Activated T-cell treated with anti-CD3 and anti-CD28 coated beads, Interleukin-2, amount 50 U/mL, for 72 hours (primary cell): ENCODE data around the gene CLDN20. TPM values are rescaled to one million over a fixed set of nuclear protein-coding genes. Genes with fewer than 3 reads are reported as not detected.
A peak's percentile ranks its signal among the peaks of the same experiment; 100 is the strongest.
"Not testable (repeated sequence)": the region's sequence is repeated elsewhere in the genome, so short reads cannot be mapped to it uniquely, and the experiment has no call there.

Source experiments
- ATAC-seq, 2 donors: fragments of 150-1000 bp; cut with Tn5 transposase; replicated peaks in 1 of 2; 2 replicates each; pipeline ENCODE4 v1.10.0; 2021; ENCODE audit warnings: moderate library complexity in 2 of 2, mild to moderate bottlenecking in 1 of 2
- DNase-seq, 2 donors: peaks; one replicate each; pipeline ENCODE4 v3.0.0; 2021 to 2022; ENCODE audit warnings: mixed read lengths in 1 of 2
- H3K27ac Mint-ChIP-seq: one replicate; pipeline ENCODE4 v1.8.0; 2022; ENCODE audit warnings: mild to moderate bottlenecking, moderate library complexity, mixed read lengths
- H3K27me3 Mint-ChIP-seq: one replicate; pipeline ENCODE4 v1.8.0; 2022; ENCODE audit warnings: low read depth, mixed read lengths
- H3K36me3 Mint-ChIP-seq, 2 donors: one replicate each; pipeline ENCODE4 v1.8.0; 2022; ENCODE audit warnings: mixed read lengths in 2 of 2, mild to moderate bottlenecking in 1 of 2; ENCODE audit not compliant: insufficient read depth in 2 of 2
- H3K4me1 Mint-ChIP-seq: one replicate; pipeline ENCODE4 v1.8.0; 2022; ENCODE audit warnings: low read depth, mixed read lengths
- H3K4me3 Mint-ChIP-seq, 2 donors: one replicate each; pipeline ENCODE4 v1.8.0; 2022; ENCODE audit warnings: mild to moderate bottlenecking in 2 of 2, mixed read lengths in 2 of 2, moderate library complexity in 2 of 2
- H3K9me3 Mint-ChIP-seq, 2 donors: one replicate each; pipeline ENCODE4 v1.8.0; 2022; ENCODE audit warnings: mixed read lengths in 2 of 2
- total RNA-seq, 2 donors: library from RNA; stranded (reverse); gene quantifications; one replicate each; pipeline ENCODE4 v1.2.3, GENCODE V29; 2022

The CLDN20 gene
- total RNA-seq, 2 donors from 2014 or later, result not detected

DNA sequence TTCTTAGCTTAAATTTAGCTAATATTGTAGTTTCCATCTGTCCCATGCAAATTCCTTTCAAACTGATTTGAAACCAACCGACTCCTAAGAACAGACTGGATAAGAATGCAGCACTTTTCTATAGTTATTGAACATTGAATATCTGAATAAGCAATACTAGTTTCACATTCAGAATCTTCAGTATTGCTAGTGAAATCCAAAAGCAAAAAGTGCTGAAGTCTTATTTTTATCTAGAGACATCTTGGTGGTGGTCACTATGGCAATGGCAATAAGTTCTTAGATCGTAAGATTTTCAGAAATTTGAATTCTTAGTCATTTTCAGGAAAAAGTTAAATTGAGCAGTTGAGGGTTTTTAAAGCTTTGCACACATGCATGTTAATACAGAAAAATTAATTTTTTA, 47.8 kb downstream of the CLDN20 start:
- no peak for ATAC-seq
- Mint-ChIP-seq H3K36me3 (peaks cover 4 to 14% of the 10 kb centered on the region in 2 donors), H3K4me1 (peaks cover 45% of the 10 kb centered on the region), H3K27me3 (no peaks in the 10 kb centered on the region), H3K4me3 (peak overlapping the region in 1 of 2 donors; percentile 37), H3K27ac (no peak overlapping the region), H3K9me3 (no peaks in the 10 kb centered on the region)
- no peak for DNase-seq

DNA sequence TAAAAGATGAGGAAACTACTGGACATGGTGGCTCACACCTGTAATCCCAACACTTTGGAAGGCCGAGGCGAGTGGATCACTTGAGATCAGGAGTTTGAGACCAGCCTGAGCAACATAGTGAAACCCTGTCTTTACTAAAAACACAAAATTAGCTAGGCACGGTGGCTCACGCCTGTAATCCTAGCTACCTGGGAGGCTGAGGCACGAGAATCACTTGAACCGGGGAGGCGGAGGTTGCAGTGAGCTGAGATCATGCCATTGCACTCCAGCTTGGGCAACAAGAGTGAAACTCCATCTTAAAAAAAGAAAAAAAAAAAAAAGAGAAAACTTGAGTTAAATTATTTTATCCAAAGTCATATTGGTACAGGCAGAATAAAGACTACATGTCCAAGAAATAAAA, 49.1 kb downstream of the CLDN20 start:
- Mint-ChIP-seq H3K4me3 (peak overlapping the region; percentile 99 to 100), H3K36me3 (peaks cover 4 to 14% of the 10 kb centered on the region in 2 donors), H3K27ac (peak overlapping the region; percentile 99), H3K4me1 (peaks cover 45% of the 10 kb centered on the region)
- not testable (repeated sequence) for DNase-seq, ATAC-seq, H3K9me3 Mint-ChIP-seq, H3K27me3 Mint-ChIP-seq

DNA sequence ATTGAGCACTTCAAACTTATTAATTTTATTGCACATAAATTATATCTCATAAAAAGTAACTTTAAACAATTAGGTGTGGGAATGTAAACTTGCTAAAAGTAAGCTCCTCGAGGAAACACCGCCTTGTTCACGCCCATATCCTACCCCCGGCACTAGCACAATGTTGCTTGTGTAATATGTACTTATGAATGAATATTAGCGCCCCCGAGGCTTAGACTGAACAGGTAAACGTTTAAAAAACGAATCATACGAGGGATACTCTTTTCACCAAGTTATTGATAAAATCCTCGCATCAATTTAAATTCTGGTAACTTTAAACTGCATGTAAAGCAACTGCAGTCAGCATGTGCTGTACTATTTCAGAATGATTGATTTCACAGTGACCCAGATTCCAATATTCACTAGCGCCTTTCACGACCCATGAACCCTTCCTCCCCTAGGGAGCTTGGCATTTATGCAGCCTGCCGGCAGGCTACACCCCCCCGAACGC, 49.8 kb downstream of the CLDN20 start:
- peaks cover 4 to 10% of the 10 kb centered on the region in 2 donors for H3K36me3 Mint-ChIP-seq
- H3K4me3 Mint-ChIP-seq, result peak overlapping the region; percentile 99 to 100
- peak overlapping the region; percentile 99 for H3K27ac Mint-ChIP-seq
- no peaks in the 10 kb centered on the region for H3K9me3 Mint-ChIP-seq
- no peak for DNase-seq
- no peaks in the 10 kb centered on the region for H3K27me3 Mint-ChIP-seq
- ATAC-seq, result peak; percentile 8 to 9
- H3K4me1 Mint-ChIP-seq, result peaks cover 45% of the 10 kb centered on the region

DNA sequence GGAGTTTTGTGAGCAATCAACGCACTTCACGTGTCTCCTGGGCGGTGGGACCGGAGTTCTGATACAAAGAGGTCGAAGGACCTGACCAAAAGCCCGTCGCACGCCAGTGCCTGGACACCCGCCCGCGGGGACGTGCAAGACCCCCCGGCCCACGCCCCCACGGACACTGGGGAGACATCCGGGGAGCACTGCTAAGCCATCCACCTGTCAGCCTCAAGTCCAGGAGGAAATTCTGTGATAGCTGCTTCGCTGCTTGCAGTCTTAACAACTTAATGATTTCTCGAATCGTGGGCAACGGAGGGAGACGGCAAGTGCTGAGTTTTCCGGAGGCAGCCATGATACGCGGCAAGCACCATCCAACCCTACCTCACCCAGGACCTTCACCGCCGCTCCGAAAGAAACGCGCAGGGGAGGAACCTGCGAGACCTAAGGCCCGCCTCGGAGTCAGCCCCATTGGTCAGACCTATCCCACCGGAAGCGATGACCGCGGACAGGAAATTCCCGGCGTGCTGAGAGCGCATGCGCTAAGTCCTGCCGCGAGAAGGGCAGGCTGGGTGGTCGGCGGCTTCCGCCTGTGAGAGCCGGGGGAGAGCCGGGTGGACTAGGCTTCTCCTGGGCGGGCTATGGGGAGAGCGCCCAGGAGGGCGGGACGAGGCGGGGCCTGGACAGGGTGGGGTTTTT, 50.4 kb downstream of the CLDN20 start, which contains the start of gene TFB1M:
TFB1M (minus strand) TSS at position 393 of the 681 bp plus-strand sequence; CDS start at position 337, 56 bp downstream.
- Mint-ChIP-seq H3K36me3 (peaks cover 2 to 10% of the 10 kb centered on the region in 2 donors), H3K4me3 (peak within 1 kb of the TSS; percentile 99 to 100), H3K9me3 (no peaks in the 10 kb centered on the region), H3K4me1 (peaks cover 42% of the 10 kb centered on the region), H3K27ac (peak within 1 kb of the TSS; percentile 99), H3K27me3 (no peaks in the 10 kb centered on the region)
- ATAC-seq (peak; percentile 96 to 97), DNase-seq (peak; percentile 98 to 99)

DNA sequence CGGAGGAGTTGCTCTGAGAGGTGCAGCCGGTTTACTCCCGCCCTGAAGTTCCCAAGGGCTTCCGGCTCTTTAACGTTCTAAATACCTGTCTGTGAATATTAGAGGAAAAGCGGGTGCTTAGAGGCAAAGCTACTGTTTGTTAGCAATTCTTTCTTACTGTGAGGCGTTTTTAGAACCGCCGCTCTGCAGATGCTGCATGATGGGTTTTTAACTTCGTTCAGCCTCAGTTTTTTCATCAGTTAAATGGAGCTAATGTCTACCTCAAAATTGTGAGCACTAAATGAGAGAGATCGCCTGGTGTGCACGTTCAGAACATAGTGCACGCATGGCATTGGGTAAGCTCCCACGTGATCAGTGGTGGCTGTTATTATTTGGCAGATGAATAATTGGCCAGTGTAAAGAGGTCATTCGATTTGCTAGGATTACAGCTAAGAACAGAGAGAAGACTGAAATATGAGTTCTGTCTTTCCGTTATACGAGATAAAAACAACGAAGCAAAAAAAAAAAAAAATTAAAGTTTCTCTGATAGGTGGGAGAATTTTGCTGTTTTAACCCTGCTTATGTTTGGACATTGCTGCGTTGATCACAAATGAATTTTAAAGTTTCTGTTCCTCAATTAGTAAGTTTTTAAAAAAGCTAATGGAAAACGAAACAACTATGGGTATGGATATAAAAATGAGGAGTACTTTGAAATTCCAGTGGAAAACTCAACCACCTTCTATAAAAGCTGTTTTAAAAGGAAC, 51.1 kb downstream of the CLDN20 start:
- Mint-ChIP-seq H3K27ac (peak overlapping the region; percentile 99), H3K4me3 (peak overlapping the region; percentile 99 to 100)
- peak; percentile 42 to 55 for ATAC-seq

DNA sequence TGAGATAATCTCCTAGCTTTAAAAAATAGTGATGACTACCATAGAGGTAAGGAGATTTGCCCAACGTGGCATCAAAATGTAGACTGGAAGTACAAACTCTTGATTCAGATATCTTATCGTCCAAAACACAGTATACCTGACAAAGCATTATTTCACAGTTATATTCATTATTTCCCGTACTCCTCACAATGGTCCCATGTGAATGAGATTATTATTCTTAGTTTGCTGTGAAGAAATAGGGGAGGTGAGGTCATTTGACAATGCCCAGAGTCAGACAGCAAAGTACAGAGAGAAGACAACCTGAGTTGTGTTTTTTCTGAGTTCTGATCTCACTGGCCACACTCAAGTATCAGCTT, 51.7 kb downstream of the CLDN20 start:
- peaks cover 48% of the 10 kb centered on the region for H3K4me1 Mint-ChIP-seq
- H3K36me3 Mint-ChIP-seq, result peaks cover 0 to 7% of the 10 kb centered on the region in 2 donors
- peaks cover 0 to 2% of the 10 kb centered on the region in 2 donors for H3K9me3 Mint-ChIP-seq
- H3K27me3 Mint-ChIP-seq, result no peaks in the 10 kb centered on the region
- no peak for ATAC-seq
- H3K27ac Mint-ChIP-seq, result peak overlapping the region; percentile 99
- no peak for DNase-seq
- peak overlapping the region; percentile 99 to 100 for H3K4me3 Mint-ChIP-seq

More for the DNA sequence above, 51.1 kb downstream of the CLDN20 start:
- no peaks in the 10 kb centered on the region for H3K27me3 Mint-ChIP-seq
- peak; percentile 59 to 60 for DNase-seq
- peaks cover 0 to 2% of the 10 kb centered on the region in 2 donors for H3K9me3 Mint-ChIP-seq
- peaks cover 2 to 10% of the 10 kb centered on the region in 2 donors for H3K36me3 Mint-ChIP-seq
- peaks cover 46% of the 10 kb centered on the region for H3K4me1 Mint-ChIP-seq

DNA sequence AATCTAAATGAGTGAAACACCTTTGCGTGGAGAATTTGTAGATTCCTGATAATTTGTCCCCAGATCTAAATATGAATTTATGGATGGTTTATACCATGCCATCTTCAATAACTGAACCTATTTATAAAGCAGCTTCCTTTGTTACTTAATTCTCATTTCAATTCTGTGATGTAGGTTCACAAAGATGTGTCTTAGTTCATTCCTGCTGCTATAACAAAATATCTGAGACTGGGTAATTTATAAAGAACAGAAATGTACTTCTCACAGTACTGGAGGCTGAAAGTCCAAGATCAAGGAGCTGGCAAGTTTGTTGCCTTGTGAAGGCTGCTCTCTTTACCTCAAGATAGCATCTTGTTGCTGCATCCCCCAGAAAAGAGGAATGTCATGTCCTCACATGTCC, 52.6 kb downstream of the CLDN20 start:
- H3K4me1 Mint-ChIP-seq, result peaks cover 41% of the 10 kb centered on the region
- H3K27ac Mint-ChIP-seq, result no peak overlapping the region
- H3K9me3 Mint-ChIP-seq, result peaks cover 0 to 2% of the 10 kb centered on the region in 2 donors
- H3K4me3 Mint-ChIP-seq, result peak overlapping the region in 1 of 2 donors; percentile 61
- ATAC-seq (no peak), DNase-seq (no peak)
- peaks cover 0 to 5% of the 10 kb centered on the region in 2 donors for H3K36me3 Mint-ChIP-seq
- H3K27me3 Mint-ChIP-seq, result no peaks in the 10 kb centered on the region

DNA sequence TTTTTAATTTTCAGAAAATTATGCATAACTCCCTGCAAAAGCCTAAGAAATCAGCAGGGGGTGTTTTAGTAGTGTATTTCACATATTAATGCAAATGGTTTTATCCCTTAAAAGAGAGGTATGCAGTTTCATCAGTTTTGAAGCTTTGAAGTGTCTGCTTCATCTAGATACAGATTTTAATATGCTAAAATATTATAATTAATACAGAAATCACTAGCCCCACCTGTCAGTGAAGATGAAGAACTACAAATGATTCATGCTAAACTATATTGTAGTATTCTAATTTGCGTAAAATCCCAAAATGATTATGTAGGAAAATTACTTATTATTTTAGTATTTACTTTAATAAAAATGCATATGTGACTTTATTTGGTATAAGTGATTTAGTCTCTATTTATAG, 53.4 kb downstream of the CLDN20 start:
- peaks cover 0 to 1% of the 10 kb centered on the region in 2 donors for H3K36me3 Mint-ChIP-seq
- H3K4me1 Mint-ChIP-seq, result peaks cover 34% of the 10 kb centered on the region
- no peak overlapping the region for H3K4me3 Mint-ChIP-seq
- H3K27me3 Mint-ChIP-seq, result no peaks in the 10 kb centered on the region
- no peak for ATAC-seq
- H3K27ac Mint-ChIP-seq, result no peak overlapping the region
- peaks cover 0 to 2% of the 10 kb centered on the region in 2 donors for H3K9me3 Mint-ChIP-seq
- no peak for DNase-seq

DNA sequence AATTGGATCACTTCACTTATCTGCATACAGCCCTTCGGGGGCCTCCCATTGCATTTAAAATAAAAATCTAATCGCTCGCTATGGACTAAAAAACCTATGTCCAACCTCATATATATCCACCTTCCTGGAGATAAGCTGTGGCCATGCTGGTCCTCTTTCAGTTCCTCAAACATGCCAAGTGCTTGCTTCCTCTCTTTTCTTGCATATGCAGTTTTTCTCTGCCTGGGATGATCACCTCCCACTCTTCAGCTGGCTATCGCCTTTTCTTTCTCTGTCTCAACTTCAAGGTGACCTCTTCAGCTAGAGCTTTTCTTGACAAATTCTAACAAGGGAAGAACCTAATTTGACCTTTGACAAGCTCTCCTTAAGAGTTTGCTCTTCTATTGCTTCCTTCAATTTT, 56.1 kb downstream of the CLDN20 start:
- no peak overlapping the region for H3K4me3 Mint-ChIP-seq
- no peaks in the 10 kb centered on the region for H3K27me3 Mint-ChIP-seq

DNA sequence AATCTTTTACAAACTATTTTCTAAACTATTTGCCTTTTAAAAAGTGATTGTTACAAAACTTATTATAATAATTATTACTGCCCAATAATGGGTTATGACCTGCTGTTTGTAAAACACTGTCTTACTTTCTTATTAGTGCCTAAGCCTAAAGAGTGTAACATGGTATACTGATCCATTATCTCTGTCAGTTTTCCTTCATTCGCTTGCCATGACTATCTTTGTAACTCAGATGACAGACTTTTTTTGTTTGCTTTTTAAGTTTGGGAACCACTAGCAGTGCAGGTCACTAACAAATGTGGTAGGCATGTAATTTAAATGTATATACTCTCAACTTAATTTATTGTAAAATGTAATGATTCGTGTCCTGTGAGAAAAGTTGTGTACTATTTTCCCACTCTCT, 60.4 kb downstream of the CLDN20 start:
- peaks cover 0 to 1% of the 10 kb centered on the region in 2 donors for H3K36me3 Mint-ChIP-seq
- H3K27ac Mint-ChIP-seq, result no peak overlapping the region
- DNase-seq, result no peak
- H3K27me3 Mint-ChIP-seq, result no peaks in the 10 kb centered on the region
- H3K9me3 Mint-ChIP-seq, result peaks cover 0 to 2% of the 10 kb centered on the region in 2 donors
- H3K4me1 Mint-ChIP-seq, result peaks cover 25% of the 10 kb centered on the region
- H3K4me3 Mint-ChIP-seq, result no peak overlapping the region
- no peak for ATAC-seq

More for the DNA sequence above, 56.1 kb downstream of the CLDN20 start:
- ATAC-seq, result no peak
- DNase-seq, result no peak
- peaks cover 0 to 1% of the 10 kb centered on the region in 2 donors for H3K36me3 Mint-ChIP-seq
- H3K27ac Mint-ChIP-seq, result no peak overlapping the region
- peaks cover 0 to 2% of the 10 kb centered on the region in 2 donors for H3K9me3 Mint-ChIP-seq
- peaks cover 15% of the 10 kb centered on the region for H3K4me1 Mint-ChIP-seq

DNA sequence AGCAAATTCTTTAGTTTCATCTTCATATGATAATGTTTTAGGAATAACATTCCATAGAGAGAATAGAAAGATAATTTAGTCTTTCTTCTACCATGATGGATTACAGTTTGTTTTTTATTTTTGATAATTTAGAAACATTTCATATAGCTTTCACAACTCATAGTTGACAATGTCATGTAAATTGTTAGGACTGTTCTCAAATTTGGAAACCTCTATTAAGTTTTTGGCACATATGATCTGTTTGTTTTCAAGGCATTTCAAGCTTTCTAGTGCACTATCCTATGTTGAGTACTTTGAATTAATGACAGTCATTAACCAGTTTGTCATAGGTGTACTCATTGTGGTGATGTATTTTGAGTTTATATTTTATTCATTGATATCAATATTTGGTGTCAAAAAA, 61.2 kb downstream of the CLDN20 start:
- no peaks in the 10 kb centered on the region for H3K36me3 Mint-ChIP-seq
- no peak overlapping the region for H3K27ac Mint-ChIP-seq
- DNase-seq (no peak), ATAC-seq (no peak)
- H3K27me3 Mint-ChIP-seq, result no peaks in the 10 kb centered on the region
- H3K9me3 Mint-ChIP-seq, result no peaks in the 10 kb centered on the region
- no peak overlapping the region for H3K4me3 Mint-ChIP-seq
- H3K4me1 Mint-ChIP-seq, result peaks cover 22% of the 10 kb centered on the region

DNA sequence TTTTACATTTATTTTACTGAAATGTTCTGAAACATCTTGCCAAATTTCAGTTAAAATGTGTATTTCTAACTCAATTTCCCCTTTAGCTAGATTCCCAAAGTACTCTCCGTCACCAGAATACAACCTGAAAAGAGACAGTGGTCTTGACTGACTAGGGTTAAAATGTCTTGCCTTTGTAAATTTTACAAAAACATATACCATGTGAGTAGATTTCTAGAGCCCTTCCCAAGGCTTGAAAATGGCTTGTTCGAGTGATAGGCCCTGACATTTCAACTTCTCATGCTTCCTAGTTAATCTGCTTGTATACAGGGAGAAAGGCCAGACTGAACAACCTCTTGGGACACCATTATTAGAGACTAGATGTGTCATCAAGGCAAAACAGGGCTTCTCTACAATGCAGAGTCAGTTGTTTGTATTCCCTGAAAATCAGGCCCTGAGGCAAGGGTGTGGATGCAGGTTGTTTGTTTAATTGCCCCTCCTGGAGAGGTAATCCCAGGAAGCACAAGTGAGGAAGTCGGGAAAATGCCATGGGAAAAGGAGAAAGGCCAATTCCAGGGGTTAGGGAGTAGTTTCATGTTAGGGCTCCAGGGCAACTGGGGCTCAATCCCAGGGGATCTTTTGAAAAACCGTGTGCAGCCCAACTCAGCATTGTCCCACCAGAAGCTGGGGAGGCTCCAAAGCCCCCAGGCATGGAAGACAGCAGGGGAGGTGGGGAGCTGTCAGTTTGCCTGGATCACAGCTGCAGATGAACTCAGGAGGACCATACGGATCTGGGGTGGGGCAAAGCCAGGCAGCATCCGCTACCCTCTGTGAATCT, 62.1 kb downstream of the CLDN20 start:
- no peaks in the 10 kb centered on the region for H3K36me3 Mint-ChIP-seq
- no peaks in the 10 kb centered on the region for H3K27me3 Mint-ChIP-seq
- H3K27ac Mint-ChIP-seq, result no peak overlapping the region
- DNase-seq, result no peak
- H3K9me3 Mint-ChIP-seq, result no peaks in the 10 kb centered on the region
- no peak overlapping the region for H3K4me3 Mint-ChIP-seq
- H3K4me1 Mint-ChIP-seq, result peaks cover 28% of the 10 kb centered on the region
- ATAC-seq, result no peak
